ENCODE data around the gene YDJC. TPM values are rescaled to one million over a fixed set of nuclear protein-coding genes. Genes with fewer than 3 reads are reported as not detected.

The YDJC gene
- total and polyA plus RNA-seq, 2 of the 13 experiments (the other 11 are each of a cell fraction or from before 2014, with no cell fraction given), result 15.3 to 32.0 TPM

- TF ChIP-seq NFE2L1 (CRISPR knock-in tag; IDR thresholded peaks at IDR 0.05; ENCODE audit: borderline replicate concordance) (peak; percentile 51; the same call in 1 of the 2 replicates), ZSCAN31 (CRISPR knock-in tag; IDR thresholded peaks at IDR 0.05; ENCODE audit: low read depth) (peak; percentile 74; the same call in 1 of the 2 replicates), ZNF619 (CRISPR knock-in tag; IDR thresholded peaks at IDR 0.05) (no peak; the same call in 1 of the 2 replicates), PPARG (CRISPR knock-in tag; conservative IDR thresholded peaks at IDR 0.05) (0 out of 2 replicates have a peak, but pooled peaks have one; percentile 66), ZNF577 (CRISPR knock-in tag; IDR thresholded peaks at IDR 0.05; ENCODE audit: borderline replicate concordance, low read depth) (peak; percentile 88; the same call in 1 of the 2 replicates), HIVEP1 (CRISPR knock-in tag; IDR thresholded peaks at IDR 0.05) (peak; percentile 95), ZFP36L1 (CRISPR knock-in tag; IDR thresholded peaks at IDR 0.05) (no peak), EP300 (IDR thresholded peaks at IDR 0.05; ENCODE audit: low read depth in 2 of 2, low read length in 2 of 2) (no peak), EP300 (CRISPR knock-in tag; IDR thresholded peaks at IDR 0.05; ENCODE audit: borderline replicate concordance) (peak; percentile 65), ZNF34 (CRISPR knock-in tag; IDR thresholded peaks at IDR 0.05; ENCODE audit: borderline replicate concordance) (peak; percentile 85; the same call in 1 of the 2 replicates), AHDC1 (CRISPR knock-in tag; IDR thresholded peaks at IDR 0.05; ENCODE audit: borderline replicate concordance) (peak; percentile 15; the same call in 1 of the 2 replicates), REST (IDR thresholded peaks at IDR 0.05; ENCODE audit: borderline replicate concordance in 1 of 2, low read depth in 1 of 2, low read length in 2 of 2) (0 out of 4 replicates have a peak, but pooled peaks of 1 of the 2 experiments have one; percentile 10), SIN3B (IDR thresholded peaks at IDR 0.05; ENCODE audit: low read length) (no peak), TFDP2 (CRISPR knock-in tag; IDR thresholded peaks at IDR 0.05) (peak; percentile 87), ZNF556 (CRISPR knock-in tag; IDR thresholded peaks at IDR 0.05; ENCODE audit: borderline replicate concordance) (no peak; the same call in 1 of the 2 replicates), NRL (CRISPR knock-in tag; IDR thresholded peaks at IDR 0.05; ENCODE audit: borderline replicate concordance) (peak; percentile 89; the same call in 1 of the 2 replicates), JDP2 (CRISPR knock-in tag; IDR thresholded peaks at IDR 0.05; ENCODE audit: borderline replicate concordance) (peak; percentile 73; the same call in 1 of the 2 replicates)
Measured at GRCh38 chr22:21629255-21630149, at the start of gene YDJC (continued).
